SK-N-SH treated with all-trans-retinoic acid at 6 μM for 48 hours (cell line): ENCODE measurements around the gene FAT1.

Experiments
- GLIS3 ChIP-seq: fragments of 250-450 bp; sonication (Bioruptor Pico); IDR thresholded peaks from 2 replicates; pipeline ENCODE4 v1.5.0; 2020; ENCODE audit warnings: mild to moderate bottlenecking, moderate library complexity
- PATZ1 ChIP-seq: fragments of 250-450 bp; sonication (Bioruptor Pico); IDR thresholded peaks from 2 replicates; pipeline ENCODE4 v1.8.0; 2020; ENCODE audit warnings: mild to moderate bottlenecking, moderate library complexity, borderline replicate concordance
- TSHZ2 ChIP-seq: fragments of 250-450 bp; sonication (Bioruptor Pico); IDR thresholded peaks from 2 replicates; pipeline ENCODE4 v1.5.0; 2020; ENCODE audit warnings: mild to moderate bottlenecking, moderate library complexity

GRCh38 chr4:186619088-186619487 lies 104.6 kb downstream of the FAT1 start:
- TF ChIP-seq PATZ1 (CRISPR knock-in tag) (no peak), GLIS3 (CRISPR knock-in tag) (no peak), TSHZ2 (CRISPR knock-in tag) (no peak)
